Kidney capillary endothelial cell (primary cell): Measurements from ENCODE around the gene TP53.

Experiments
- DNase-seq: peaks from one replicate; pipeline ENCODE4 v3.0.0-alpha.2; 2018; ENCODE audit warnings: low spot score

Gene TP53

DNA sequence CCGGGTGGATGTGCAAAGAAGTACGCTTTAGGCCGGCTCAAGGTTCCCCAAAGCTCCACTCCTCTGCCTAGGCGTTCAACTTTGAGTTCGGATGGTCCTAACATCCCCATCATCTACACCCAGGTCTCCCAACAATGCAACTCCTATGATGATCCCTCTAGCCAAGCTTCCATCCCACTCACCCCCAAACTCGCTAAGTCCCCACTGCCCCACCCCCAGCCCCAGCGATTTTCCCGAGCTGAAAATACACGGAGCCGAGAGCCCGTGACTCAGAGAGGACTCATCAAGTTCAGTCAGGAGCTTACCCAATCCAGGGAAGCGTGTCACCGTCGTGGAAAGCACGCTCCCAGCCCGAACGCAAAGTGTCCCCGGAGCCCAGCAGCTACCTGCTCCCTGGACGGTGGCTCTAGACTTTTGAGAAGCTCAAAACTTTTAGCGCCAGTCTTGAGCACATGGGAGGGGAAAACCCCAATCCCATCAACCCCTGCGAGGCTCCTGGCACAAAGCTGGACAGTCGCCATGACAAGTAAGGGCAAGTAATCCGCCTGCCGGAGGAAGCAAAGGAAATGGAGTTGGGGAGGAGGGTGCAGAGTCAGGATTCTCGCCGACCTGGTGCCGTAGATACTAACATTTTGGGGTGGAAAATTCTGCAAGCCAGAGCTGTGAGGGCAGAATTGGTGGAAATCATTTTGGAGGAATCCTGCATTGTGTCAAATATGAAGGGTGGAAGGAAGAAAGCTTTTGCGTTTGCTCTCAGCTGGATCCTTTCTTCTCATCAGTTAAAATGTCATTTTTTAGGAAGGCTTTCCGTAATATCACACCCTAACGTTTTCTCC, at the start of gene TP53:
TP53 (minus strand) TSS at position 419 of the 836 bp plus-strand sequence. CDS start 10,896 bp downstream, outside the sequence.
- DNase-seq: peak; percentile 87

DNA sequence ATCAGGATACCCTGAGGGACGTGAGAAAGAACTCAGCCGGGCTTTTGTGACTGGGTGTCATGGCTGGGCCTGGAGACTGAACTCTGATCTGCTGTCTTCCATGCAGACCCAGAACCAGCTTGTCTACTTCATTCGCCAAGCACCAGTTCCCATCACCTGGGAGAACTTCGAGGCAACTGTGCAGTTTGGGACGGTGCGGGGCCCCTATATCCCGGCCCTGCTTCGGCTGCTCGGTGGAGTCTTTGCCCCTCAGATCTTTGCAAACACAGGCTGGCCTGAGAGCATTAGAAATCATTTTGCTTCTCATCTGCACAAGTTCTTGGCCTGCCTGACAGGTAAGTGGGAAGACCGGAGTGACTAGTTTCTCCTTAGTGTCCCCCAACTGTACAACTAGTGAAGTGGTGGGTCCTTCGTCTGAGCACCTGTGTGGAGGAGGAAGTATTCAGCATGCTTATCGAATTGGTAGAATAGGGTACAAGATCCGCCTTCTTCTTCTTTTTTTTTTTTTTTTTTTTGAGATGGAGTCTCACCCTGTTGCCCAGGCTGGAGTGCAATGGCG, 45.8 kb upstream of the TP53 start:
- no peak for DNase-seq

DNA sequence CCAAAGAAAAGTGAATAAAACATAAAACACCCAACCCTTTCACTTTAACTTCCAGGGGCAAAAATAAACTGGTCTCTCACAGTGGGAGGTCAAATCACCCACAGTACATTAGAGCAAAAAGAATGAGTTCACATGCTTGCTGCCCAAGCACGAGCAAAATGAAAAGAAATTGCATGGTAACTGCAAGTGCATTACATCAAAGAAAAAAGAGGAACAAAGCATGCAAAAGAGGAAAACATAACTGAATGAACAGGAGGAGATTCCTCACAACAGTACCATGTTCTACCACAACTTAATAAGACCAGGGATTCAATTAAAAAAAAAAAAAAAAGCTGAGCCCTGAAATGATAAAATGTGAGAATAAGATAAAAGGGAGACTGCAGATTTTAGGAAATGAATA, 42.5 kb upstream of the TP53 start:
- DNase-seq: no peak

DNA sequence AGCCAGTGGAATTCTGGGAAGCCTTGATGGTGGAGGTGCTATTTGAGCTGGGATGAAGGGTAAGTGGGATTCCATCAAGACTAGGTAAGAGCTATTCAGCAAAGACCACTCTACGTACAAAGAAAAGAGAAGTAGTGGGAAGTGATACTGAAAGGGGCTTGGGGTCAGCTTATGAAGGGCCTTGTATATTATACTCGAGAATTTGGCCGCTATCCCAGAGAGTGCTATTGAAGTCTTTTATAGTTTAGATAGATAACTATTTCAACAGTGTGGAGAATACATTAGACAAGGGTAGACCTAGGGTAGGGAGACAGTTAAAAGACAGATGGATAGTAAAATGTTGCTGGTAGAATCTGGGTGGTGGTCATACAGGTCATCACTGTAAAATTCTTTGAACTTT, 40.6 kb upstream of the TP53 start:
- no peak for DNase-seq

DNA sequence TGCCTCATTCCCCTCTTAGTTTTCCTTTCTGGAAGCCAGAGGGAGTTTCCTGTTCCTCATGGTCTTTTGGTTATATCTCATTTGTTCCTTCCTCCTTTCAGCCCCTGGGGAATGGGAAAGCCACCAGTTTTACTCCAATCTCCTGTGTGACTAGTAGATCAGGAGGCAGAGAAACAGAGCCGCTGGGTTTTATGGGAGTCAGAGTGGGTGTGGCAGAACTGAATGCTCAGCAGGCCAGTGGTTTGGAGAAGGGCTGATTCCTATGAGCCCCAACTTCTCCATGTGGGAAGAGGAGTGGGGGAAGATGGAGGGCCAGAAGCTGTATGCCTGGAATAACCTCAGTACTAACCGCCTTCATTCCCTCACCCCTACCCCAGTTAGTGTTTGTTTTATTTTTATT, 34.3 kb upstream of the TP53 start:
- DNase-seq: no peak

DNA sequence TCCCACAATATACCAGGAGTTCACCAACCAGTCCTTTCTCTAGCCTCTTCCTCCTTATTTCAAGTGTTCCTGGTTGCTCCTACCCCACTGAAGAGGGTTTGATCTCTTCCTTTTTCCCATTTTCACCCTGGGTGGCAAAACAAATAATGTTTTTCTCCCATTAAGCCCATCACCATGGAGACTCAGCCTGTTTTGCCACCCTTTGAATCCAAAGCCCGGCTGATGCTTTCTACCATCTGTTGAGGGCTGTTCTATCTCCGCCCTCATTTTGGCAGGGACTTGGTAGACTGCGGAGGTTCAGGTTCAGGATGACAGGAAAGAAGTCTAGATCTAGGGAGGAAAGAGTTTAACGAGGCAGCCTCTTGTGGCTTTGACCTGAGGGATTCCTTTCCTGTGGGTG, 32.8 kb upstream of the TP53 start:
- DNase-seq: no peak

DNA sequence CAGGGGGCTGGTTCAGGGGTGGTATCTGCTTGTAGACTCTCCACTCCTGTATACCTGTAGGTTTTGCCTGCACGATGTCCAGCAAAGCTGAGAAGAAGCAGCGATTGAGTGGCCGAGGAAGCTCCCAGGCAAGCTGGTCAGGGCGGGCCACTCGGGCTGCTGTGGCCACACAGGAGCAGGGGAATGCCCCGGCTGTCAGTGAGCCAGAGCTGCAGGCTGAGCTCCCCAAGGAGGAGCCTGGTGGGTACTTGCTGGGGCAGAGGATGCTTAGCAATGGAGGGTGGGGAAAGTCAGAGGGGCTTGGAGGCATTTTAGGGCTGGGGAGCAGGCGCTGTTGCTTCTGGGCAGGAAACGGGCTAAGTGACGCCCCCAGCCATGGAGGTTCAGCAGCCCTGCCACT, 32.4 kb upstream of the TP53 start:
- no peak for DNase-seq

DNA sequence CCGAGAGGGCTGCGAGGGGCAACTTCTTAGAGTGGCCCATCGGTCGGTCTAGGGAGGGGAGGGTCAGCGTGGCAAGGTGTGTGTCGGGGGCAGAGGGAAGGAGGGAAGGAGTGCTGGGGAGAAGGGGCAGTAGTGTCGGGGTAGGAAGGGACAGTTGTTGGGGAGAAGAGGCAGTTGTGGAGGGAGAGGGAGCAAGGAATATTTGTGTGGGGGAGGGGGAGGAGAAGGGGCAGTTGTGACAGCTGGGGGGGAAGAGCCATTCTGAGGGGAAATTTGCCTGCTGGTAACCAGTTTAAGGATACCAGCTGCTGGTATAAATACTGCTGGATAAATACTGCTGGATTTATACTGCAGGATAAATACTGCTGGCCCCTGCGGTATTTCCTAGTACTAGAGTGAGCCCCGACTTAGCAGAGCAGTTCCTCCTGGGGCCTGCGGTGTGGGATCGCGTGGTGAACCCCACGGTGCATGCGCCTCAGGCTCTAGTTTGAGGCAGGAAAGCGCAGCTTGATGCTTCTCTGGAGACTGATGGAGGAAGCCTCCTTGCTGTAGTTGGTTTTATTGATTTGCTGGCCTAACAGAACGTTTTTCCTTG, 30.6 kb upstream of the TP53 start:
- no peak for DNase-seq

DNA sequence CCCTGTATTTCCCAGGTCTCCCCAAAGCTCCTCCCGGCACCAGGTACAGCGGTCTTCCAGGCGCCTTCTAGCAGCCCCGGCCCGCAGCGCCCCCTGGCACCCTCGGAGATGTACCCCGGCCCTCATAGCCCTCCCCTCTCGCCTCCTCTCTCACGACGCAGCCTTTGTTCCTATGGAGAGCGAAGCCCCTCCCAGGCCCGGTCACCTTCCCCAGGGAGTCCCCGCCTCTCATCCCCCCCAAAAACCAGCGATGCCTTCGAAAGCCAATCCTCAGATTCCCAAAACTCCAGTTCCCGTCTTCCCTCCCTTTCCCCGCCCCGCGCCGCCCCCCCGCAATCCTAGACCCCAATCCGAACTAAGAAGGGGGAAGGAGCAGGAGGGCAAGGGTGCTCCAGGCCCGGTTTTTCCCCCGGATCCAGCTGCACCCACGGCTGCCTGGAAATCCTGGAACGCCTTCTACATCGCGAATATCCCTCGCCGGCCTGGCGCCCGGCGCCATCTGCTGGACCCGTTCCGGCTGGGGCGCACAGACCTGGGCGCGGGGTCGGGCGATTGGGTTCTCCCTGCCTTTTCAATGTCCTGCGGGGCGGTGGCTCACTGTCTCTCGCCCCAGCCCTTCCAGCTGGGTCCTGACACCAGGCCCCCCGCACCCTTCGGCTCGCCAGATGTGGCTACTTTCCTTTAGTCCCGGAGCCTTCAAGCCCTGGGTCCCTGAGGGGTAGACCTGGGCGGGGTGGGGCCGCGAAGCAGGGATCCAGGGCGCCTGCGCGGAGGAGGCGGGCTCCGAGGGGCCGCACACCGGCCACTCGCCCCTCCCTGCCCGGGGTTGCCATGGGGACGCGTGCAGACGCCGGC, 29.8 kb upstream of the TP53 start, which contains the start of gene DNAH2:
DNAH2 (plus strand) TSS at position 844 of the 855 bp plus-strand sequence. CDS start 1,991 bp downstream, outside the sequence.
- peak; percentile 75 for DNase-seq

DNA sequence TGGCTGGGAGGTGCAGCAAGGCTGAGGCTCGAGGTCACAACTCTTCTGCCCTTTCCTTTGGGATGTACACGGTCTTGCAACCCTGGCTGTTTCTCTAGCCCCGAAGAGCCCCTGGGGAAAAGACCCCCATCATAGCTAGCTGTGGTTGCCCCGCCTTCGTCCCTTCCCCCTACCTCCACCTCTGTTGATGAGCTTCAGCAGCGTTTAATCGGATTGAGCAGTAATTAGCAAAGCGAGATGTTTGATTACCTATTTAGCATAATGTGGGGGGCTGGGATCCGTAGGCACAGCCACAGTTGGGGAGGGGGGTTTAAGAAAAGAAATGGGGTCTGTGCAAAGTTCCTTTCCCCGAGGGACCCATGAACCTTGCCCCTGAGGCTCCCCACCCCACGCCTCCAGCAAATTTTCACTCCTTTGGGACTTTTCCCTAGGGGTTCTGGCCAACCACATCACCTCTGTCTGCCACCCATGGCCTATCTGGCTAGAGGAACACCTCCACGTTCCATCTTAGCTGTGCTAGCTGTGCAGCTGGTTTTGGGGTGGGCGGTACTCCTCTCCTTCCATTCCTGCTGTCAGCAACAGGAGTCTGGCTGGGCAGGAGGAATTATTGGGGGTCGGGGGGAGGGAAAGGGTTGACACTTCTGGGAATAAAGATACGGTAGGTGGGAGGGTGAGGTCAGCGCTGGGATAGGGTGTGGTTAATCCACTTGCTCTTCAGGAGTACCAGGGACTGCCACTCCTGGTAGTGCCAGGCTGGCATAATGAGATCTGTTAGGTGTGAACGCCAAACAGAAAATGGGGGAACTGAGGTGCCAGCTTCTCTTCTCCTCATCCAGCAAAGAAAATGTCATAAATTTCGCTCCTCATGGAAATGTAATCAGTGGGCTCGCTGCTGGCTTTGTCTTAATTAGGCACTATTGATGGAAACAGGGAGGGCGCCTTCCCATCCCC, 28.9 kb upstream of the TP53 start:
- no peak for DNase-seq

DNA sequence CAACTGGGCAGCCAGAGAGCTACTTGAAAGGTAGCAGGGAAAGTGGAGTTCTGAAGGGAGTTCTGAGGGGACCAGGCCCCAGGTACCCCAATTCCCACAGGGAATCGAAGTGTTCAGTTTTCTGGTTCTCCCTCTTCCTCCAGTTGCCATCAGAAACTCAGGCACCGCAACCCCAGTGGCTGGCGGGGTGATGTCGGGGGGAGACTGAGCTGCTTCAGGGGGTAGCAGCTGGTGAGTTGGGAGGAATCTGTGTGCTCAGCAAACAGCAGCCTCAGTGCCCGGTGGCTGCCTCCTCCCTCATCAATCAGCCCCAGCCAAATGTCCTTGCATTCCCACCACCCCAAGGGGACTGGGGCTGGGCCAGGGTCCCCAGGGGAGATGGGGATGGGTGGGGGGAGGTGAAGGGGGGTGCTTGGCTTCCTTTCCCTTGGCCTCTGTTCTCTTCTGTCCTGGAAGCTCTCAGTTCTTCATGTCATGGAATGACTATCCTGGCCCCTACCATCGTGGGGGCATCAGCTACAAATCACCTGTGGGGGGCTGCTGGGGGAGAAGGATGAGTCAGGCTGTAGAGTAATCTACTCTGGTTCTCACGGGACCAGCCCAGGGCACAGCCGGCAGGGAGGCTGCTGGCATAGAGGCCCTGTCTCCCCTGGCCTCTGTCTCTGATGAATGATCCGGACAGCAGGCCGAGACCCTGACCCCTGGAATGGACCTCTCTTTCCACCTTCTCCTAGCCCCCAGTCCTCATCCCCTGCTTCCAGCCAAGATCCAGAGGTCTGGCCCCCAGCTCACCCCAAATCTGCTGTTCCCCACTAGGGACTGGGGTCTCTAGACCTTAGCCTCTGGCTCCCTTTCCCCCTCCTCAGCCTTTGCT, 27.7 kb upstream of the TP53 start:
- DNase-seq: no peak

DNA sequence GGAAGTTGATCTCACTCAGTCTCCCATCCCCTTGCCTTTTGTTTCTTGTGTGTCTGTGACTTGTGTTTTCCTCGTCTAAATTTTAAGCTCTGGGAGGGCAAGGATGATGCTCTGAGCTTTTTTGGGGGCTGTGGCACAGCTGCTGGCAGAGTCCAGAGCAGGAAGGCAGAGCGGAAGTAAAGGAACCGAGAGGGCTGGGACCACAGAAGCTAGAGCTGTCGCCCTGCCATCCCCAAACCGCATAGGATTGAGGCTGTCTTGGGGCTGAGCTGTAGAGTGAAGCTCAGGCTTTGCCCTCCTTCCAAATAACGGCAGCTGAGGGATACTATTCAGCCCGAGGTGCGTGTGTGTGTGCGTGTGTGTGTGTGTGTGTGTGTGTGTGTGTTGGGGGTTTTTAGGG, 26.5 kb upstream of the TP53 start:
- no peak for DNase-seq

DNA sequence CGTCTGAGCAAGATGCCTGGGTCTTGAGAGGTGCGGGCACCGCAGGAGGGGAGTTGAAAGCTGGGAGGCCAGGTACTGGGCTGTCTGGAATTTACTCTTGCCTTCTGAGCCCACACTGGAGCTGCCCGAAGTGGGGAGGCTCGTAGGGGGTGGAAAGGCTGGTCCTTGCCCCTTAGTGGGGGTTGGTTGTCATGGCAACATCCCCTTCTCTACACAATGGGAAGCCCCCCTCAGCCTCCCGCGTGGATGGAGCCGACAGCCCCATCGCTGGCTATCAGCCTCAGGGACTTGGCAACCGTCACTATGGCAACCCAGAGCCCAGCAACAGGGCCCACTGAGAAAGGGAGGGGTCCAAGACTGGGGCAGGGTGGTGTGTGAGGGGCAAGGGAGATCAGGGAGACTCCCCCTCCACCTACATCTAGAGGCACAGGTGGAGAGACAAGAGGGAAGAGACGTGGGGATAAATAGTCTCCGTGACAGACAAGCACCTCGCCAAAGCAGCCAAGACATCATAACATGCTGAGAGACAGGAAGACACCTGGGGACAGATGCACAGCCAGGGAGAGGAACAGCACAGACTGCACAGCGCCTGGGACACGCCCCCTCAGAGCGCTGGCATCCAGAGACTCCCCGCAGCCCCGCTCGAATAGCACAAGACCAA, 25.0 kb upstream of the TP53 start:
- no peak for DNase-seq

DNA sequence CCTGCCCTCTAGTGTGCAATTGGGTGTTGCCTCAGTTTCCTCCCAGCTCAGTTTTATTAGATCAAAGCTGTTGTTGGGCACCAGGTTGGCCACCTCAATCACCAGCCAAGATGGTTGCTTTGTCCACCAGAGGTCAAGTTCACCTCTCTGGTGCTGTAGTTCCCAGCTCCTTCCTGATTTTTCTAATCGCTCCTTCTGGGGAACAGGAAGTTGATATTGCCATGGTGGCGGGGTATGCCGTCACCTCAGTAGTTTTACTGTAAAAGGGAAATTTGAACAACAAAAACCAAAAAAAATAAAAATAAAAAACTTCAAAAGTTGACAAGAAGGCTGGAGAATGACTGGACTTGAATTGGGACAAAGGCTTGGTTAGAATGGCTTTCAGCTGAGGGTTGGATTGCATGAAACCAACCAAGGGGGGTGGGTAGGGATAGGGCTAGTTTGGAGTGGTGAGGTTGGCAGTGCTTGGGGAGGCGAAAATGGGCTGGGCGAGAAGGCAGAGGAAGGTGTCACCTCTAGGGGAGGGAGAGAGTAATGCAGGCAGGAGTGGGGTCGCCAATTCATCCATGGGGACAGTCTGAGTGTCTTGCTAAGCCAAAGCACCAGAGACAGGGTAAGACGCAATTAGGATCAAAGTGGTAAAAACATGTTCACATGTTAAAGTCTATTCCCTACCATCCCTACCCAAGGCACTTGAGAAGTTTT, 23.9 kb upstream of the TP53 start:
- DNase-seq: no peak

DNA sequence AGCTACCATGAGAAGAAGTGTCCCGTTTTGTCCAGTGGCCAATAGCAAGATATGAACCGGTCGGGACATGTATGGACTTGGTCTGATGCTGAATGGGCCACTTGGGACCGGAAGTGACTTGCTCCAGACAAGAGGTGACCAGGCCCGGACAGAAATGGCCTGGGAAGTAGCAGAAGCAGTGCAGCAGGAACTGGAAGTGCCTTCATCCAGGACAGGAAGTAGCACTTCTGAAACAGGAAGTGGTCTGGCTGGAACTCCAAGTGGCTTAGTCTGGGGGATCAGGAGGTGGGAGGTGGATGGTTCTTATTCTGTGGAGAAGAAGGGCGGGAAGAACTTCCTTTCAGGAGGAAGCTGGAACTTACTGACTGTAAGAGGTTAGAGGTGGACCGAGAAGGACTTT, 23.0 kb upstream of the TP53 start:
- DNase-seq: peak; percentile 50

DNA sequence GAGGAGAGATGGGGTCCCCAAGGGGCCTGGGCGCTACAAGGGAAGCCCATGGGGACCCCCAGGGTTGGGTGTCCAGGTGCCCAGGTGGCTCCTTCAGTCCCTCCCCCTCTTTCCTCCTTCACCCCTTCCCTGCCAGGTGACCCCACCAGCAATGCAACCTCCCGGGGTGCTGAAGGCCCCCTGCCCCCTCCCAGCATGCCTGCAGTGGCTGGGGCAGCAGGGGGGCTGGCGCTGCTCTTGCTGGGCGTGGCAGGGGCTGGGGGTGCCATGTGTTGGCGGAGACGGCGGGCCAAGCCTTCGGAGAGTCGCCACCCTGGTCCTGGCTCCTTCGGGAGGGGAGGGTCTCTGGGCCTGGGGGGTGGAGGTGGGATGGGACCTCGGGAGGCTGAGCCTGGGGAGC, 21.7 kb upstream of the TP53 start:
- DNase-seq: no peak

DNA sequence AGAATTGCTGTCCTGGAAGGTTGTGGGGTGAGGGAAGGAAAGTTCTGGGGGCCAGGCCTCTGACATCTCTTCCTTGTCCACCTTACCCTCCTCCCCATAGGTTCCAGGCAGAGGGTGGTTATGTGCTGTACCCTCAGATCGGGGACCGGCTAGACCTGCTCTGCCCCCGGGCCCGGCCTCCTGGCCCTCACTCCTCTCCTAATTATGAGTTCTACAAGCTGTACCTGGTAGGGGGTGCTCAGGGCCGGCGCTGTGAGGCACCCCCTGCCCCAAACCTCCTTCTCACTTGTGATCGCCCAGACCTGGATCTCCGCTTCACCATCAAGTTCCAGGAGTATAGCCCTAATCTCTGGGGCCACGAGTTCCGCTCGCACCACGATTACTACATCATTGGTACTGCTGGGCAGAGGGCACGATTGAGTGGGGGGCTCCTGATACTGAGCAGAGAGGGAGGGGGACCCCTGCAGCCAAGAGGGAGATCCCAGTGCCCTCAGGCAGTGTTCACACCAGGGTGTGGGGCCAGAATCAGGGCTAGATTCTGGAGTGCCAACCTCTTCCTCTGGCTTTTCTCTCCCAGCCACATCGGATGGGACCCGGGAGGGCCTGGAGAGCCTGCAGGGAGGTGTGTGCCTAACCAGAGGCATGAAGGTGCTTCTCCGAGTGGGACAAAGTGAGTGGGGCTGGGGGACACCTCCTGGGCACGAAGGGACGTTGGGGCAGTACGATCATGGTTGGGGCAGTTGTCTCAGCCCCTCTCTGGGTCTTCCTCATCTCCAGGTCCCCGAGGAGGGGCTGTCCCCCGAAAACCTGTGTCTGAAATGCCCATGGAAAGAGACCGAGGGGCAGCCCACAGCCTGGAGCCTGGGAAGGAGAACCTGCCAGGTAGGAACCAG, 20.8 kb upstream of the TP53 start:
- no peak for DNase-seq

DNA sequence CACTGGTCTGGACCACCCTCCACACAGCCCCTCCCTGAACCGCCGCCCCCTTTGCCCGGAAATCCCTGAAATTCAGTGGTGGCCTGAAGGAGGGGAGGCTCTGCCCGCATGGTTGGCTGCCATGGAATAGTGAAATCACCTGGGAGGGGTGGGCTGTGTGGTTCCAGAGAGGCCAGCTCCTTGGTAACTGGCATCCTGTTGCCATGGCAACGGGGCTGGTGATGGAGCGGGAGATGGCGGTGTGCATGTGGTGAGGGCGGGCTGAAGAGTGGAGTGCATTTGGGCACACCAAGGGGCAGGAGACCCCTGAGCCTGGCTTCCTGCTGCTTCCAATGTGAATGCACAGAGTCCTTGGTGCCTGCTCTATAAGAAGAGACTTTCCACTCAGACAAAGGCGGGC, 20.2 kb upstream of the TP53 start:
- DNase-seq: no peak
